ENCODE results near the gene MLN.

The MLN gene

GRCh38 chr6:33816911-33817310 is 13.1 kb upstream of the MLN start:
- no peak for DNase-seq (ENCODE audit: low read depth in 4 of 4, low spot score in 1 of 4)

- DNase-seq (ENCODE audit: low read depth in 4 of 4, low spot score in 1 of 4): no peak
Observed at GRCh38 chr6:33815854-33816253, 12.1 kb upstream of the MLN start.

GRCh38 chr6:33813990-33814985 is 10.5 kb upstream of the MLN start:
- no peak for DNase-seq (ENCODE audit: low read depth in 4 of 4, low spot score in 1 of 4)

GRCh38 chr6:33813246-33813904 is 9.6 kb upstream of the MLN start:
- DNase-seq (ENCODE audit: low read depth in 4 of 4, low spot score in 1 of 4): no peak

- DNase-seq (ENCODE audit: low read depth in 4 of 4, low spot score in 1 of 4): peak in 2 of 4 experiments; percentile 13 to 14
Observed at GRCh38 chr6:33812669-33813068, 8.9 kb upstream of the MLN start.

GRCh38 chr6:33809594-33809993 is 5.8 kb upstream of the MLN start:
- DNase-seq (ENCODE audit: low read depth in 4 of 4, low spot score in 1 of 4): no peak

- no peak for DNase-seq (ENCODE audit: low read depth in 4 of 4, low spot score in 1 of 4)
Observed at GRCh38 chr6:33808641-33809180, 4.9 kb upstream of the MLN start.

- no peak for DNase-seq (ENCODE audit: low read depth in 4 of 4, low spot score in 1 of 4)
Observed at GRCh38 chr6:33807606-33808005, 3.8 kb upstream of the MLN start.

GRCh38 chr6:33806841-33807240 is 3.0 kb upstream of the MLN start:
- DNase-seq (ENCODE audit: low read depth in 4 of 4, low spot score in 1 of 4): no peak

GRCh38 chr6:33802186-33802958 is 1.4 kb downstream of the MLN start:
- DNase-seq (ENCODE audit: low read depth in 4 of 4, low spot score in 1 of 4): no peak

GRCh38 chr6:33801611-33802010 is 2.2 kb downstream of the MLN start:
- DNase-seq (ENCODE audit: low read depth in 4 of 4, low spot score in 1 of 4): no peak

GRCh38 chr6:33800248-33800969 is 3.4 kb downstream of the MLN start:
- no peak for DNase-seq (ENCODE audit: low read depth in 4 of 4, low spot score in 1 of 4)

GRCh38 chr6:33799454-33800113 is 4.2 kb downstream of the MLN start:
- DNase-seq (ENCODE audit: low read depth in 4 of 4, low spot score in 1 of 4): no peak

- no peak for DNase-seq (ENCODE audit: low read depth in 4 of 4, low spot score in 1 of 4)
Observed at GRCh38 chr6:33798343-33798848, 5.4 kb downstream of the MLN start.

- no peak for DNase-seq (ENCODE audit: low read depth in 4 of 4, low spot score in 1 of 4)
Observed at GRCh38 chr6:33797626-33798342, 6.0 kb downstream of the MLN start.

GRCh38 chr6:33794910-33795623 is 8.7 kb downstream of the MLN start:
- no peak for DNase-seq (ENCODE audit: low read depth in 4 of 4, low spot score in 1 of 4)

- DNase-seq (ENCODE audit: low read depth in 4 of 4, low spot score in 1 of 4): no peak
Observed at GRCh38 chr6:33792981-33793380, 10.8 kb downstream of the MLN start.

GRCh38 chr6:33791620-33792019 is 12.2 kb downstream of the MLN start:
- DNase-seq (ENCODE audit: low read depth in 4 of 4, low spot score in 1 of 4): no peak

- no peak for DNase-seq (ENCODE audit: low read depth in 4 of 4, low spot score in 1 of 4)
Observed at GRCh38 chr6:33790910-33791309, 12.9 kb downstream of the MLN start.
